ENCODE data around the gene P2RY2. TPM values are rescaled to one million over a fixed set of nuclear protein-coding genes. Genes with fewer than 3 reads are reported as not detected.

Gene P2RY2
- polyA plus RNA-seq, 1 of the 3 experiments (the other 2 are of a cell fraction), result 0.12 TPM

- TF ChIP-seq USF2 (IDR thresholded peaks at IDR 0.05; ENCODE audit: borderline replicate concordance, low read depth, low read length) (no peak), EP300 (IDR thresholded peaks at IDR 0.05; ENCODE audit: borderline replicate concordance in 1 of 2, low read depth in 1 of 2, low read length in 1 of 2) (no peak), FOSL2 (IDR thresholded peaks at IDR 0.05; ENCODE audit: borderline replicate concordance, low read depth) (no peak), TAF1 (IDR thresholded peaks at IDR 0.05; ENCODE audit: borderline replicate concordance, low read depth, low read length) (no peak), POLR2AphosphoS5 (IDR thresholded peaks at IDR 0.05; ENCODE audit: low read depth, low read length) (no peak), SMC3 (IDR thresholded peaks at IDR 0.05; ENCODE audit: low read depth, low read length) (no peak), RAD21 (IDR thresholded peaks at IDR 0.05; ENCODE audit: low read length) (no peak), GATA2 (CRISPR knock-in tag; IDR thresholded peaks at IDR 0.05) (no peak), RXRA (IDR thresholded peaks at IDR 0.05; ENCODE audit: borderline replicate concordance, low read depth) (no peak), TCF12 (IDR thresholded peaks at IDR 0.05) (no peak), RCOR1 (IDR thresholded peaks at IDR 0.05; ENCODE audit: low read length) (no peak), CHD2 (IDR thresholded peaks at IDR 0.05; ENCODE audit: low read length, partially characterized antibody) (no peak), NFIC (IDR thresholded peaks at IDR 0.05; ENCODE audit: borderline replicate concordance) (no peak), SIN3A (IDR thresholded peaks at IDR 0.05; ENCODE audit: borderline replicate concordance, low read depth, low read length) (no peak), ELF1 (IDR thresholded peaks at IDR 0.05) (no peak), MEF2A (IDR thresholded peaks at IDR 0.05; ENCODE audit: borderline replicate concordance, low read depth) (no peak)
- no peak for DNase-seq
- H3F3A ChIP-seq (replicated peaks; ENCODE audit: insufficient read depth), result no peaks in the 10 kb centered on the region
Measured at GRCh38 chr11:73177380-73177777, 40.7 kb upstream of the P2RY2 start.

GRCh38 chr11:73177778-73178539 lies 40.1 kb upstream of the P2RY2 start:
- POLR2A ChIA-PET, result interaction anchor here (1.0 to 1.1 kb wide), 2 partner anchors 36 to 347 kb away, joined by 3 to 8 read pairs; partner anchors contain the start of gene FCHSD2

More at GRCh38 chr11:73177380-73177777, 40.7 kb upstream of the P2RY2 start:
- ChIA-PET CTCF (interaction anchor here (0.6 to 7.9 kb wide), 50 partner anchors 10 to 706 kb away, joined by 3 to 271 read pairs (median 5); partner anchors contain the start of gene FCHSD2), POLR2A (interaction anchor here (0.6 to 1.1 kb wide), 4 partner anchors 16 to 346 kb away, joined by 3 to 8 read pairs (median 3); partner anchors contain the start of gene FCHSD2)
- H3K4me1 ChIP-seq (ENCODE audit: control insufficient read depth in 1 of 2, insufficient read depth in 2 of 2, low read depth in 1 of 2, low read length in 1 of 2), result peaks cover 5 to 10% of the 10 kb centered on the region in 2 experiments; a peak in 2 of 4 replicates
- H3K27me3 ChIP-seq (ENCODE audit: insufficient read depth), result no peaks in the 10 kb centered on the region; the same call in 1 of the 2 replicates
- peak overlapping the region; percentile 40; the same call in 1 of the 2 replicates for H2AFZ ChIP-seq (ENCODE audit: low read depth)
- no peaks in the 10 kb centered on the region for H4K20me1 ChIP-seq (ENCODE audit: insufficient read depth)
- H3K9me2 ChIP-seq, result no peaks in the 10 kb centered on the region
- 100% methylated on average over 3 of the region's 3 CpGs for WGBS (ENCODE audit: low lambda C conversion rate)
- no peak overlapping the region for H3K4me3 ChIP-seq (ENCODE audit: low read depth in 2 of 2, low read length in 1 of 2)
- H3K27ac ChIP-seq (ENCODE audit: low read depth in 2 of 2, low read length in 1 of 2), result no peak overlapping the region
- H3K9me3 ChIP-seq, result no peaks in the 10 kb centered on the region
- H3K36me3 ChIP-seq (replicated peaks in 1 of 2; ENCODE audit: control insufficient read depth in 1 of 2, insufficient read depth in 2 of 2, low read length in 1 of 2), result no peaks in the 10 kb centered on the region
- H3K4me2 ChIP-seq, result no peak overlapping the region
- no peaks in the 10 kb centered on the region for H3K79me2 ChIP-seq (ENCODE audit: insufficient read depth)
- H3K9ac ChIP-seq, result no peak overlapping the region; the same call in 1 of the 2 replicates

More at GRCh38 chr11:73177778-73178539, 40.1 kb upstream of the P2RY2 start:
- no peaks in the 10 kb centered on the region for H3K9me2 ChIP-seq
- DNase-seq, result peak; percentile 86
- no peaks in the 10 kb centered on the region for H3K36me3 ChIP-seq (replicated peaks in 1 of 2; ENCODE audit: control insufficient read depth in 1 of 2, insufficient read depth in 2 of 2, low read length in 1 of 2)
- WGBS (ENCODE audit: low lambda C conversion rate), result 37% methylated on average over 8 of the region's 15 CpGs
- peak overlapping the region; percentile 40; the same call in 1 of the 2 replicates for H2AFZ ChIP-seq (ENCODE audit: low read depth)
- TF ChIP-seq USF1 (IDR thresholded peaks at IDR 0.05; ENCODE audit: borderline replicate concordance, low read depth) (no peak), CTCF (IDR thresholded peaks at IDR 0.05) (peak; percentile 79), SMC3 (IDR thresholded peaks at IDR 0.05; ENCODE audit: low read depth, low read length) (peak; percentile 99), CHD2 (IDR thresholded peaks at IDR 0.05; ENCODE audit: low read length, partially characterized antibody) (peak; percentile 46), NFIC (IDR thresholded peaks at IDR 0.05; ENCODE audit: borderline replicate concordance) (peak; percentile 63), RAD21 (IDR thresholded peaks at IDR 0.05; ENCODE audit: low read length) (peak; percentile 98), USF2 (IDR thresholded peaks at IDR 0.05; ENCODE audit: borderline replicate concordance, low read depth, low read length) (no peak)
- no peaks in the 10 kb centered on the region for H3K9me3 ChIP-seq
- H3K9ac ChIP-seq, result no peak overlapping the region; the same call in 1 of the 2 replicates
- CTCF ChIA-PET, result interaction anchor here (0.6 to 7.9 kb wide), 66 partner anchors 10 to 707 kb away, joined by 3 to 271 read pairs (median 4); partner anchors contain the start of genes FCHSD2 and STARD10
- H3K4me2 ChIP-seq, result no peak overlapping the region
- no peaks in the 10 kb centered on the region for H3K79me2 ChIP-seq (ENCODE audit: insufficient read depth)
- H4K20me1 ChIP-seq (ENCODE audit: insufficient read depth), result no peaks in the 10 kb centered on the region
- no peak overlapping the region; a peak in 1 of 4 replicates for H3K4me3 ChIP-seq (ENCODE audit: low read depth in 2 of 2, low read length in 1 of 2)
- peaks cover 5 to 10% of the 10 kb centered on the region in 2 experiments; a peak in 2 of 4 replicates for H3K4me1 ChIP-seq (ENCODE audit: control insufficient read depth in 1 of 2, insufficient read depth in 2 of 2, low read depth in 1 of 2, low read length in 1 of 2)
- H3K27me3 ChIP-seq (ENCODE audit: insufficient read depth), result no peaks in the 10 kb centered on the region; the same call in 1 of the 2 replicates
- H3K27ac ChIP-seq (ENCODE audit: low read depth in 2 of 2, low read length in 1 of 2), result no peak overlapping the region
- H3F3A ChIP-seq (replicated peaks; ENCODE audit: insufficient read depth), result no peaks in the 10 kb centered on the region
